Loucy (cell line): ENCODE results near the gene OR1E2.

Experiments
- EZH2phosphoT487 ChIP-seq: fragments of 200-600 bp; IDR thresholded peaks from 2 replicates; pipeline ENCODE4 v1.6.1; 2018; ENCODE audit warnings: antibody characterized with exemption, mild to moderate bottlenecking, moderate library complexity, borderline replicate concordance
- TF ChIP-seq, protein P1 (sequence below): fragments of 200-600 bp; sonication (generic); conservative IDR thresholded peaks from 2 replicates; pipeline ENCODE4 v1.5.1; 2014; ENCODE audit warnings: mild to moderate bottlenecking, antibody characterized with exemption, low read length

DNA sequence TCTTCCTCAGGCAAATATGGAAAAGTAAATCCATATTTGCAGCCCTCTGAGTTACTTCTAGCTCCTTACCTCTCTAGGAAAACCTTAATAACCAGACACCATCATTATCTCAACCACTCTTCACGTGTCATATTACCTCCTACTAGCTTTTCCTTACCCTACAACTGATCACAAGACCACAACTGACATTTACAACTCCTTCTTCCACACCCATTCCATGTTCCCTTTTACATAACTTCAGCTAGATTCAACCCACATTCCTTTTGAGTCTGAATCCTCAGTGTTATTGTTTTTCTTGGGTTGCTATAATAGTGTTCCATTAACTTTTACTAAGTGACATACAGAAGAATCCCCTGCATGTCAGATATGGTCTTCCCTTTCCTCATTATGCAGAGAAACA, 4.7 kb upstream of the OR1E2 start:
- TF ChIP-seq, protein P1, sequence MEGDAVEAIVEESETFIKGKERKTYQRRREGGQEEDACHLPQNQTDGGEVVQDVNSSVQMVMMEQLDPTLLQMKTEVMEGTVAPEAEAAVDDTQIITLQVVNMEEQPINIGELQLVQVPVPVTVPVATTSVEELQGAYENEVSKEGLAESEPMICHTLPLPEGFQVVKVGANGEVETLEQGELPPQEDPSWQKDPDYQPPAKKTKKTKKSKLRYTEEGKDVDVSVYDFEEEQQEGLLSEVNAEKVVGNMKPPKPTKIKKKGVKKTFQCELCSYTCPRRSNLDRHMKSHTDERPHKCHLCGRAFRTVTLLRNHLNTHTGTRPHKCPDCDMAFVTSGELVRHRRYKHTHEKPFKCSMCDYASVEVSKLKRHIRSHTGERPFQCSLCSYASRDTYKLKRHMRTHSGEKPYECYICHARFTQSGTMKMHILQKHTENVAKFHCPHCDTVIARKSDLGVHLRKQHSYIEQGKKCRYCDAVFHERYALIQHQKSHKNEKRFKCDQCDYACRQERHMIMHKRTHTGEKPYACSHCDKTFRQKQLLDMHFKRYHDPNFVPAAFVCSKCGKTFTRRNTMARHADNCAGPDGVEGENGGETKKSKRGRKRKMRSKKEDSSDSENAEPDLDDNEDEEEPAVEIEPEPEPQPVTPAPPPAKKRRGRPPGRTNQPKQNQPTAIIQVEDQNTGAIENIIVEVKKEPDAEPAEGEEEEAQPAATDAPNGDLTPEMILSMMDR = no peak
- TF ChIP-seq EZH2phosphoT487 = no peak
